GM19467 (cell line): ENCODE measurements around the gene MSX1.

ENCODE experiments used
- ATAC-seq: cut with Tn5 transposase; IDR thresholded peaks from one replicate; pipeline ENCODE4 v1.9.1; 2021; ENCODE audit warnings: mild to moderate bottlenecking, moderate library complexity; ENCODE audit not compliant: unreplicated experiment

MSX1 gene

GRCh38 chr4:4856071-4857000 is 3.1 kb upstream of the MSX1 start:
- ATAC-seq, result no peak

- no peak for ATAC-seq
Measured at GRCh38 chr4:4857001-4857808, 2.3 kb upstream of the MSX1 start.

GRCh38 chr4:4857809-4858508 is 1.5 kb upstream of the MSX1 start:
- no peak for ATAC-seq

GRCh38 chr4:4858527-4859324 is 739 bp upstream of the MSX1 start:
- no peak for ATAC-seq

- peak; percentile 20 for ATAC-seq
Measured at GRCh38 chr4:4859799-4860599, 534 bp downstream of the MSX1 start.

GRCh38 chr4:4860600-4861389 is 1.3 kb downstream of the MSX1 start:
- no peak for ATAC-seq

- no peak for ATAC-seq
Measured at GRCh38 chr4:4861390-4862018, 2.0 kb downstream of the MSX1 start.

GRCh38 chr4:4862071-4862551 is 2.6 kb downstream of the MSX1 start:
- no peak for ATAC-seq

GRCh38 chr4:4862665-4863482 is 3.4 kb downstream of the MSX1 start:
- ATAC-seq, result no peak

- no peak for ATAC-seq
Measured at GRCh38 chr4:4864443-4864939, 5.0 kb downstream of the MSX1 start.

GRCh38 chr4:4864940-4865704 is 5.7 kb downstream of the MSX1 start:
- ATAC-seq, result no peak

- ATAC-seq, result no peak
Measured at GRCh38 chr4:4865705-4866123, 6.2 kb downstream of the MSX1 start.

- ATAC-seq, result no peak
Measured at GRCh38 chr4:4866124-4866865, 6.8 kb downstream of the MSX1 start.

- ATAC-seq, result no peak
Measured at GRCh38 chr4:4866866-4867374, 7.5 kb downstream of the MSX1 start.

- ATAC-seq, result no peak
Measured at GRCh38 chr4:4867375-4868039, 8.0 kb downstream of the MSX1 start.
